Mammary epithelial cell (primary cell): ENCODE measurements around the gene EFCAB7.
A peak's percentile ranks its signal among the peaks of the same experiment; 100 is the strongest.

ENCODE experiments used
- EZH2 ChIP-seq: IDR thresholded peaks from 2 replicates; pipeline ENCODE4 v1.6.1; 2012; ENCODE audit warnings: low read length, inconsistent platforms, borderline replicate concordance
- TF ChIP-seq, protein P1 (sequence below), 2 donors: IDR thresholded peaks in 1 of 2; conservative IDR thresholded peaks in 1 of 2; 2 replicates each; pipeline ENCODE4 v1.5.1; 2011 to 2012; ENCODE audit warnings: inconsistent platforms in 2 of 2, low read length in 2 of 2, mild to moderate bottlenecking in 2 of 2, control low read depth in 1 of 2, low read depth in 1 of 2; ENCODE audit not compliant: insufficient read depth in 1 of 2; ENCODE audit errors: extremely low read depth in 1 of 2

DNA sequence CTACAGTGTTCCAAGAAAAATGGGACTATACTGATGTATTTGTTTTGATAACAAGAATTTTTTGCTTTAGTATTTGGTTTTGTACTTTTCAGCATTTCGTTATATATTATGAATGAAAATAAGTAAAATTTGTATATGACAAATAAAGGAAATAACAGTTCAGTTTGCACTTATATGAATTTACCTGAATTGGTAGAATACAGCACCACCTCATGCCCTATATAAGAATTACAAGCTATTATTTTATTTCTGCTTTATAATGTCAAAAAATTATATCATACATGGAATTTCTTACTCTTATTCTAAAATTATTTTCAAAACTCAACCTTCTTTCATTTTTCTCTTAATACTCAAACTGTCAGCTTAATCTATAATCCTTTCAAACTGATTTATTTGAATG is 14.6 kb downstream of the EFCAB7 start:
- TF ChIP-seq, protein P1, sequence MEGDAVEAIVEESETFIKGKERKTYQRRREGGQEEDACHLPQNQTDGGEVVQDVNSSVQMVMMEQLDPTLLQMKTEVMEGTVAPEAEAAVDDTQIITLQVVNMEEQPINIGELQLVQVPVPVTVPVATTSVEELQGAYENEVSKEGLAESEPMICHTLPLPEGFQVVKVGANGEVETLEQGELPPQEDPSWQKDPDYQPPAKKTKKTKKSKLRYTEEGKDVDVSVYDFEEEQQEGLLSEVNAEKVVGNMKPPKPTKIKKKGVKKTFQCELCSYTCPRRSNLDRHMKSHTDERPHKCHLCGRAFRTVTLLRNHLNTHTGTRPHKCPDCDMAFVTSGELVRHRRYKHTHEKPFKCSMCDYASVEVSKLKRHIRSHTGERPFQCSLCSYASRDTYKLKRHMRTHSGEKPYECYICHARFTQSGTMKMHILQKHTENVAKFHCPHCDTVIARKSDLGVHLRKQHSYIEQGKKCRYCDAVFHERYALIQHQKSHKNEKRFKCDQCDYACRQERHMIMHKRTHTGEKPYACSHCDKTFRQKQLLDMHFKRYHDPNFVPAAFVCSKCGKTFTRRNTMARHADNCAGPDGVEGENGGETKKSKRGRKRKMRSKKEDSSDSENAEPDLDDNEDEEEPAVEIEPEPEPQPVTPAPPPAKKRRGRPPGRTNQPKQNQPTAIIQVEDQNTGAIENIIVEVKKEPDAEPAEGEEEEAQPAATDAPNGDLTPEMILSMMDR (conservative IDR thresholded peaks at IDR 0.05 in 1 of 2, IDR thresholded peaks at IDR 0.05 in 1 of 2; ENCODE audit: extremely low read depth in 1 of 2, insufficient read depth in 1 of 2, low read depth in 1 of 2, low read length in 2 of 2), result peak; percentile 43 to 49
- no peak for TF ChIP-seq EZH2
